GM12878 (cell line): Measurements from ENCODE around the gene TBX10. TPM values are rescaled to one million over a fixed set of nuclear protein-coding genes. Genes with fewer than 3 reads are reported as not detected.

Experiments used
- BCL3 ChIP-seq: IDR thresholded peaks from 2 replicates; pipeline ENCODE4 v1.6.1; 2011; ENCODE audit warnings: borderline replicate concordance, low read depth, mild to moderate bottlenecking, moderate library complexity, low read length; ENCODE audit not compliant: insufficient read depth, poor library complexity, severe bottlenecking
- CEBPZ ChIP-seq: fragments of 150-350 bp; IDR thresholded peaks from 2 replicates; pipeline ENCODE4 v1.6.1; 2016; ENCODE audit warnings: low read depth, low read length
- CREB1 ChIP-seq: IDR thresholded peaks from 2 replicates; pipeline ENCODE4 v1.6.1; 2012; ENCODE audit warnings: low read depth, mild to moderate bottlenecking, inconsistent platforms
- DPF2 ChIP-seq: fragments of 450-650 bp; IDR thresholded peaks from 2 replicates; pipeline ENCODE4 v1.6.1; 2017; ENCODE audit warnings: mild to moderate bottlenecking
- FOXK2 ChIP-seq: fragments of 450-650 bp; IDR thresholded peaks from 2 replicates; pipeline ENCODE4 v1.6.1; 2017; ENCODE audit warnings: mild to moderate bottlenecking, moderate library complexity
- REST ChIP-seq: IDR thresholded peaks from 2 replicates; pipeline ENCODE4 v1.6.1; 2012; ENCODE audit warnings: mild to moderate bottlenecking, low read depth, low read length
- TBL1XR1 ChIP-seq: IDR thresholded peaks from 2 replicates; pipeline ENCODE4 v1.6.1; 2012; ENCODE audit warnings: low read depth, low read length, improper control_type of control experiment
- ZBTB11 ChIP-seq: fragments of 450-650 bp; formaldehyde crosslinking; IDR thresholded peaks from 2 replicates; pipeline ENCODE4 v1.5.0; 2022; ENCODE audit warnings: mild to moderate bottlenecking, missing genetic modification characterization
- ZNF207 ChIP-seq: fragments of 450-650 bp; IDR thresholded peaks from 2 replicates; pipeline ENCODE4 v1.6.1; 2014; ENCODE audit warnings: antibody characterized with exemption, mild to moderate bottlenecking, borderline replicate concordance
- ZNF592 ChIP-seq: fragments of 450-650 bp; IDR thresholded peaks from 2 replicates; pipeline ENCODE4 v1.6.1; 2017; ENCODE audit warnings: mild to moderate bottlenecking, moderate library complexity
- polyA plus RNA-seq, 11 experiments: library from polyadenylated mRNA; depleted of rRNA in 4 of 11; unstranded in 6 of 11; stranded (reverse) in 5 of 11; fragments of >200 nt; fragmentation: Nextera tagmentation in 4 of 11; fragmentation: Illumina TruSeq in 1 of 11; extraction: Ambion mirVana in 4 of 11; extraction: Trizol in 1 of 11; gene quantifications; 1 replicate in 1 of 11; 2 replicates in 10 of 11; pipeline versions ENCODE4 v1.2.1 to v1.2.3, GENCODE V29; 2011 to 2016; ENCODE audit warnings: inconsistent platforms in 2 of 11, missing spikeins in 2 of 11, low read depth in 1 of 11
- total RNA-seq, 4 experiments: library from RNA; depleted of rRNA in 3 of 4; stranded (reverse); fragments of >200 nt in 3 of 4; fragmentation: Illumina TruSeq in 1 of 4; extraction: Trizol in 1 of 4; gene quantifications; 2 replicates each; pipeline versions ENCODE4 v1.2.1 to v1.2.3, GENCODE V29; 2013 to 2021

TBX10 gene
- total and polyA plus RNA-seq, 10 of the 15 experiments (the other 5 are each of a cell fraction or from before 2014, with no cell fraction given): 0.10 to 0.44 (median 0.20) TPM; not detected in 4

GRCh38 chr11:67654225-67654624, 14.7 kb upstream of the TBX10 start (continued):
- TF ChIP-seq ZNF592 (no peak), CEBPZ (no peak), ZBTB11 (CRISPR knock-in tag) (no peak), REST (no peak), CREB1 (no peak), FOXK2 (no peak), BCL3 (no peak), TBL1XR1 (no peak), ZNF207 (no peak), DPF2 (no peak)
